NCI-H1436 treated with DMSO at 0.1 percent for 48 hours (cell line): Measurements from ENCODE around the gene RALGPS1.

Source experiments
- DNase-seq: peaks from one replicate; lab custom pipeline; 2025; lab: John Stamatoyannopoulos, UW

The RALGPS1 gene

DNA sequence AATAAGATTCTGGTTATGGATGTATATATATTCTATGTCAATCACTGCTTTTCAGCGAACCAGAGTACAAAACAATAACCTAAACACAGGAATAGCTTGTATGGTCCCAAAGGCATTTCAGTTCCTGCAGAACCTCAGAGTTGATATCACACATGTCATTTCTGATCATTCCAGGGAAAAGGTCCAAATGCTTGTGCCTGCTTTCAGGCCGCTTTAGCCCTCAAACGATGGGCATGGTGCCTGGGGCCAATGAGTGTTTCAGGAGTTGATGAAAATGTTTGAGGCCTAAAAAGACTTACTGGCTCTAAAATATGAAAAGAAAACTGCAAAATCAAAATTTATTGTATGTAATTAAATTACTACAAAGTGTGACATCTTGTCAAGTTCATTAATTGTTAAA lies 185.1 kb downstream of the RALGPS1 start:
- DNase-seq, result no peak

DNA sequence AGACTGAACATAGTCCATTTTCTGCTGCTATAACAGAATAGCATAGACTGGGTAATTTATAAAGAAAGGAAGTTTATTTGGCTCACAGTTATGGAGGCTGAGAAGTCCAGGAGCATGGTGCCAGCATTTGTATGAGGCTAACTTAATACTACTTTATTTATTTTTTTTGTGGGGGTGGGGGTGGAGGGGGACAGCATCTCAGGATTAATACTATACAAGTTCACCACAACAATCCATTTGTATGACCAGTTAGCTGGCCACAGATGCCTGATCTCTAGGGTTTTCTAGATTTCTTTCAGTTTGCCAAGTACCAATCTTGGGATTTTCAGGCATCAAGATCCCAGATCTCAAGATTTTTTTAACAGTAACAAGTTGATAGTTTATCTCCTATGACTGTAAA lies 187.6 kb downstream of the RALGPS1 start:
- DNase-seq, result no peak

DNA sequence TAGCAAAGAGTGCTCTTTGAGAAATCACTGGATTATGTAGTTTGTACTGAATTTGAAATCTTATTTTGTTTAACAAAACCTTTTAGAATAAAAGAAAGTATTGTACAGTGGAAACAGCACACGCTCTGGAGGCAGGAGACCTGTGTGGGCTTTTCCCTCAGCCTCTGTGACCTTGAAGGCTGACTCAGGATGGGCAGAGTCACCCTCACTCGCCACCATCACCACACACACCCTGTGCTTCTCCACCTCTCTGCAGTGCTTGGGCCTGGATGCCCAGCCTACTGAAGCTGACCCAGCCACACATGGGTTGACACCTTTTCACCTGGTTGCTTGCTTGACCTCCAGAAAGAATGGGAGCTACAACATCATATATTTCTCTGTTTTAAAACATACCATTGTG lies 188.2 kb downstream of the RALGPS1 start:
- DNase-seq, result no peak

DNA sequence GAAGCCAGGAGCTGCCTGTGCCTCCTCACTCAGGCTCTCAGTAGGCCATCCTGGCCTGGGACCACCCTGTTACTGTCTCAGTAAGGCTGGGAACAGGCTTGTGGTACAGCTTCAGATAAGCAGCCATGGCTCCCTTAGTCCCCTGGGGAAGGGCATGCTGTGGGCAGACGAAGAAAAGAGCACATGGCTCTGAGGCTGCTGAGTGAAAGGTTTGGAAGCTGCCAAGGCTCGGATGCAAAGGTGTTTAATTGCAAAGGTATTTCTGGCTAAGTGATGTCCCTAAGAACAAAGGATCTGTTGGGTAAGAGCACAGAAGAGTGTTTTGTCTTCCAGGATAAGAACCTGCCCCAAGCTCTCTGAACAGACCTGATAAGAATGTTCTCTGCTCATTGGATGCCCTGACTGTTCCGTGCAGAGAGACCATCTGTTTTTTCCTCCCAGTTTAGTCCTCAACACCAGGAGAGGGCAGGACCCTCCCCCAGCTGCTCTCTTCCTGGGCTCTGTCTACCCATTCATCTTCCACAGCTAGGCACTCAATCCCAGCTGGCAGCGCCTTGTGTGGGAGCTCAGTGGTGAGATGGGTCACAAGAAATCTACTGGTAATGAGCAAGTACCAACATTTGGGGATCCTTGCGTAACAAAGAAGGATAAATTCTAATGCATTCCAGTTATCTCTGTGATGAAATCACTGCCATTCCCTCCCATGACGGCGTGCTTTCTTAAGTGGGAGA lies 190.2 kb downstream of the RALGPS1 start:
- no peak for DNase-seq

DNA sequence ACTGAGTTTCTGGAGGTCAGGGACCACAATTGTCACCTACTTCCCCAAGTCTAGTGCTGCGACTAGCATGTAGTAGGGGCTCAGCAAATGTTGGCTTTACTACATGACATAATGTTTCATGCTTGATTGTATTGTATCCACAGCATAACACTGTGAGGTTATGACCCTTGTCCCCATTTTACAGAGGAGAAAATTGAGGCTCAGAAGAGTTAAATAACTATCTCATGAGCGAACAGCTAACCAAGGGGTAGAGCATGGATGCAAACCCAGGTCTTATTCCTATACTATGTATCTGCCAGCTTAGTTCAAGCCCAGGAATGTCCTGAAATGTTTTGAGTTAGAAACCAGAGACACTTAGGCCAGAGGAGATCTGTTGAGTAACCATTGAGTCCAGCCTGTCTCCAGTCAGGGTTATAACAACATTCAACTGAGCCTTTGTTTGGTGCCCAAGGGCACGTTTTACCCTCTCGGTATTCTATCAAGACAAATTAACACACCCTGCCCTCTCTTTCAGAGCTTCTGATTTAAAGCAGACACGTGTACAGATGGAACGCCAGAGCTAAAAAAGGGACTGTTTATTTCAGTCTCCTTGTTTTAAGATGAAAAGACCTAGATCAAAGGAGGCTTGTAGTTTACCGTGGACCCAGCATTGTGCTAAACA lies 191.4 kb downstream of the RALGPS1 start:
- no peak for DNase-seq

DNA sequence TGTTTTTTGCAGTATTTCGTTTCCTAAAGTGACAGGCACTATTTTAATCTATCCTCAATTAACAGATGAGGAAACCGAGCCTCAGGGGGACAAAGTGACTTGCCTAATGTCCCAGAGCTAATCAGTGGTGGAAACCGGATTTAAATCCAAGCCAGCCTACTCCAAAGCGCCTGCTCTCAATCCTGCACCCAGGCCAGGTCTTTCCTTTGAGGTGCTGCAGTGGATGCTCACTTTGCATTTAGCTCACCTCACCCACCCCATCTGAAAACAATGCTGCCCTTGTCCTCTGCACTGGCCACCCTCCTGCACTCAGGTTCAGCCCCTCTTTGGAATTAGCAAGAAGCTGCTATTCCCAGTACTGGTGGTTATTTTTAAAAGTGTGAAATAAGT lies 191.9 kb downstream of the RALGPS1 start:
- no peak for DNase-seq

DNA sequence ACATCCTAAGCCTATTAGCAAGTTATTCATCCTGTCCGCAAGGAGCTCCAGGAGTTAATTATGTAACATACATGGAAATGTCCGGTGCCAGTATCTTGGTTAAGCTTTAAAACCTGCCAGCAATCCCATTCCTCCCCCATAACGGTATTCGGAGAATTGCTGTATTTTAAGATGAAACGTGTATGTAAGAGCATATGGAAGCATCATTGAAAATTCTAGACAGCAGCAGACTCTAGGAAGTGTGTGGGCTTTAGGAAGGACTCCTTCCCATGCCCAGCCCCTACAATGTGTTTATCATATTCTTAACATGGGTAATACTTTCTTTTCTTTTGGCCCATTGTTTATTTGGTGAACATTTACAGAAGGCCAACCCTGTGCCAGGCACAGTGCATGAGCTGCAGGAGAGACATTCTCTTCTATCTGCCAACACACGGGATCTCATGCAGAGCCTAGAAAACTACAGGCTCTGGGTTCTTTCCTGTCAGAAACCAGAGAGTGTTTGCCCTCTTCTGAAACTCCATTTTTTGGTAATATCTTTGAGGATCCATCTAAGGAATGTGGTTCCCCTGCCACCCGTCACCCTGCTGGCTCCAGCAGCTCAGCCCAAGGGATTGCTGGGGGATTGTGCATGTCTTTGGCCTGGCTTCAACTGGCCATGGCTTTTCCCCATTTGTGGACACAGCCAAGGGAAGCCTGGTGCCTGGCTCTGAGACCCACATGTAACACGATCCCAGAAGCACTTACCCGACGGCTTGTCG lies 192.8 kb downstream of the RALGPS1 start:
- no peak for DNase-seq

DNA sequence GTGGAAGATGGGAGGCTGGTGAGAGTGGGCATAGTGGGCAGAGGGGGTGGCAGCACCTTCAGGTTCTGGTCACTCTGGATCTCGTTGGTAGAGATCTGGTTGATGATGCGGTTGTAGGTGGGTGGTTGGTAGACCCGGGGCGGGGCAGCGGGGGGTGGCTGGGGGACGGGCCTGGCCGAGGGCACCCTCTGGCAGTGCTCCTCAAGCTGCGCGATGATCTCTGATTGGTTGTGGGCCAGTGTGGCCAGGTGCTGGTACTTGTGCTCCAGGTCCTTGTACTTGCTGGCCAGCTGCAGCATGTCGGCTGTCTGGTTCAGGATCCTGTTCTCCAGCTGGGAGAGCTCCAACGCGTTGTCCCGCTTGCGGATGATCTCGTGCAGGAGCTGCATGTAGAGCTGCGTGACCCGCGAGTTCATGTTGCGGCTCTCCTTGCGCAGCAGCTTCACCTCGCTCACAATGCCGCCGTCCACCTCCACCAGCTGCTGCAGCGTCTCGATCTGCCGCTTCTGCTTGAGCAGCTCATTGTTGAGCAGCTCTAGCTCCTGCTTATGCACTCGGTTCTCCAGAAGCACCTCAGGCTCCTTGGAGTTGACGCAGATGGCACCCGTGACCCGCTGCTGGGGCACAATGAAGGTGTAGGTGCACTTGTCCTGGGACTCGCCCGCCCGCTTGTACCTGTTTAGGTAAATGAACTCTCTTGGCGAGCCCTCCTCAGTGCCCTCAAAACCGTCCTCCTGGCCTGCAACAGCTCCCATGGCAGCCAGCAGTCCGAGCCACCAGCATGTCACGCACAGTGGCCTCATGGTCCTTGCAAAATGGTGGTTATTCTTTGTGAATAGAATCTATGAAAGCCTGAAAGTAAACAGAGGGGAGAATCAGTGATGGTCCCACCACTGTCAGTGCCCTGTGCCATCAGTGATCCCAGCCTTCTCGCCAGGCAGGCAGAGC lies 193.6 kb downstream of the RALGPS1 start:
- DNase-seq, result no peak

DNA sequence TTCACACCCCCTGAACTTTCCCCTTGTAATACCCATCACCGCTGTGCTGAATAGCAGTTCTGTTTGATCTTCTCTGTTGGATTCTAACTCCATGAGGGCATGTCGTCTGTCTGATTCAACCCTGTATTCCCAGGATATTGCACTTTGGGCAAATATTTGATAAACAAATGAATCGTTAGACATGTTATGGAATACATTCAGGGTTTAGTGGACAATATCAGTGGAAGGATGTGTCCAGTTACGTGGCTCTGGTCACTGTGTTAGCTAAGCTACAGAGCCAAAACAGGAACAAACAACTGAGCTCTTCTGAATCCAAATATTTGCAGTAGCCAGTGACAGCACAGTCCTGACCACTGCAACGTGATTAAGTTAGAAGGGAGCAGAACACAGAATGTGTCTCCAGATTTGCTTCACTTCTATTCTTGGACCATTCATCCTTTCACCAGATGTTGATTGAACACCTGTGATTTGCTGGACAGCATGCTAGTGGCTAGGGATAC lies 194.7 kb downstream of the RALGPS1 start:
- no peak for DNase-seq

DNA sequence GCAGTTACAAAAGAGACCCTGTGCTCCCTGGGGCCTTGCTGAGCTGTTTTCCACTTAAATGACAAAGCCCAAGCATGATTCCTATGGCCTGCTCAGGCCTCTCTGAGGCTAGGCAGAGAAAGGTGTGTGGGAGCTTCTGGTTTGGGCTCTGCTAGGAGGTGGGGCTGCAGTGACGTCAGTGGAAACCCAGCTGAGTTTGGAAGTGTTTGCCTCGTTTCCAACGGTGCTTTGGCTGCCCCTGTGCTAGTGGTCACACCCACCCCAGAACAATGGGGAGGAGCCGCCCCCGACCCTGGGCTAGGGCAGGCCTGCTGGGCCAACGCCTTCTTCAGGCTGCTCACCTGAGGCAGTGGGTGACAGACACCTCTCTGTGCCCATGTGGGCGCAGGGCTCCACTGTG lies 197.5 kb downstream of the RALGPS1 start:
- DNase-seq, result no peak

DNA sequence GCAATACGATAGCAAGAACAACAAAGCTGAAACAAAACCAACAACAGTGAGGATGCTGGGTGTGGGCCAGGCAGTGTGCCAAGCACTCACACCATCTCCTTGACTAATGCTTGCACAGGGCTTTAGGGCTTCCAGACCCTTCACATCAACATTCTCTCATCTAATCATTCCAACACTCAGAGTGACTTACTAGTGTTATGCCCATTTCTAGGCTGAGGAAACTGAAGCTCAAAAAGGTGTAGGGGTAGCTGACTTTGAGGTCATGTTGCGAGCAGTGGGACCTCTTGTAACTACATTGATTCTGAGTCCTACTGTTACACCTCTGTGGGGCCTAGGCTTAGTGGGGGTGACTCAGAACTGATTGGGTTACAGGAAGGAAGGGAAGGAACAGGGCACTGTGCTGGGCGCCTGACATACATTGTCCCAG lies 198.2 kb downstream of the RALGPS1 start:
- DNase-seq, result no peak

DNA sequence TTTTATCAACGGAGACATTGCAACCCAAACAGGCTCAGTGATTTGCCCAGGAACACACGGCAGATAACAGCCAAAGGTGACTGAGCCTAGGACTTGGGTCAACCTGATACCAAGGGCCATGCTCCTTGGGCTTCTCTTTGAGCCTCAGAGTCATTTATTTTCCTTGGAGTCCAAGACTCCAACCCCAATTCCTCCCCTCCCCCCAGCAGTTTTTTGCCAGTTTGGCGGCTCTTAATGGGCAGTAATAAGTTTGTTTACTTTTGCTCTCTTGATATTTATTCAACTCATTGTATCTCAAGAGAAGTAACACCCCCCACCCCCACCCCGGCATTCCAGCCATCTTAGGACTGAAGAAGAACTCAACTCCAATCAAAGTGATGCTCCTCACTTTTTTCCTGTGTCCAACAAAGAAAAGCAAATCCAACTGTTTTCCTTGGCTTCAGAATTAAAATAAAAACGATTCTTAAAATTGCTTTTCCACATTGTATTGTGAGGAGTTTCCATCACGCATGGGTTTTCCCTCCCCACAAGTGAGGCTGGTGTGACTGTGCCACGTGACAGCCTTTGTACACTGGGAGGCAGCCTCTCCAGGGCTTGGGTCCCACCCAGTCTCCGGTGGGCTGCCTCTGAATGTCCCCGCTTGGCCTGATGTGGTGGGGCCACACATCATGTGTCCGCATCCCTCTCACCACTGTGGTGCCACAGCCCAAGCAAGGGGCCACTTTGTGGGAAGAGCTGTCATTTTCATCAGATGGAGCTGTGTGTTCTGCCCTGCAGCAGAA lies 198.8 kb downstream of the RALGPS1 start:
- no peak for DNase-seq

DNA sequence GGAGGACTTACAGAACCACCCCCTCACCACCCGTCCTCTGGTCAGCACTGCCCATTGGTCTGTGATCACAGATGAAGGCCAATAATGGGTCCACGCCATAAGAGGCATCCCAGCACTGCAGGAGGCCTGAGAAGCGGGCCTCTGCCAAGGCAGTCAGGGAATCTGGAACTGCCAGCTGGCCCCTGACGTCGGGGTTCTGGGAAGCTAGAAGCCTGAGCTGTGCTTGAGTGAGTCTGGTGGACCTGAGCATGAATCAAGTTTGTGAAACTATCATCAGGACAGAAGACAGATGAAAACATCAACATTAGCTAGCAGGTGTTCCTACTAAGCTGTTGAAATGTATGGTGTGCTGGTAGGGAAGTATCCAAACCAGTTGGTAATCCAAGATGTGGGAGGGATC lies 200.0 kb downstream of the RALGPS1 start:
- DNase-seq, result no peak

DNA sequence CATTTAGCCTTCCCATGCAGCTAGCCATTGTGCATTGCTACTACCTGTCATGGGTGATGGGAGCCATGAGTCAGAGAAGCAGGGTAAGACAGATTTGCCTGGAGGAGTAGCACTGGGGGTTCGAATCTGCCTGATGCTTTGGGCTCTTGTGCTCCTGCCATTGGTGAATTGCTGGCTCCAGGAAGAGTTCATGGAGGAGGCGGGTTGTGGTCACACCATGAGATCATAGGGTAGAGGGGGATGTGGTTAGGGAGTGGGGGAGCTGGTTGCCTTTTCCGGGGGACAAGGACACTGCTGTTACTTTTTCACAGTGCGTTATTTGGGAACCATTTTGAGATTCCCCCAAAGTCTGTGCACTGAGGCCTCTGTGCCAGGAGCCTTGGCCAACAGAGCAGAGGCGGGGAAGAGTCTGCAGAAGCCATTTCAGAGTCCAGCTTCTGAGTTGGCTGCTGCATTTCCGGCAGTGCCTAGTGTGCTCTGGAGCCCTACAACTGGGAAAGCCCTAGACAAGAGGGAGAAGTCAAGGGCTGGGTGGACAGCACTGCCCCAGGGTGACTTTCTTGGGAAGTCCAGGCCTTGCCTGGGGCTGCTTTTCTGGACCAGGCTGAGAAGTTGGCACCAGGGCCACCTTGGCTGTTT lies 201.6 kb downstream of the RALGPS1 start:
- DNase-seq, result no peak

DNA sequence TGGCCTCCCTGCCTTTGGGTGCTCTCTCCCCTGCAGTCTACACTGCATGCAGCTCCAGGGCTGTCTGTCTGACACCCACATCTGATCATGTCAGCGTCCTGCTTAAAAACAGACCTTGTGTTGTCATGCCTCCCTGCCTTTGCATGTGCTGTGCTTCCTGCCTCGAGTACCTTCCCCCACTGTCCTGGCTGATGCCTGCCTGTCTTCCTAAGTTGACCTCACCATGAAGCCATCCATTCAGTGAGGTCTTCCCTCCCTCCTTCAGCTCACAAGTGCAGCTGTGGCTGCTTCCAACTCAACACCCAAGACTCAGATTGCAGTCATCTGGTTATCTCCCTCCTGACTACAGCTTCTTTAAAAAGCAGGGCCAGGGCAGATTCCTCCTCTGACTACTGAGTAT lies 202.4 kb downstream of the RALGPS1 start:
- no peak for DNase-seq

DNA sequence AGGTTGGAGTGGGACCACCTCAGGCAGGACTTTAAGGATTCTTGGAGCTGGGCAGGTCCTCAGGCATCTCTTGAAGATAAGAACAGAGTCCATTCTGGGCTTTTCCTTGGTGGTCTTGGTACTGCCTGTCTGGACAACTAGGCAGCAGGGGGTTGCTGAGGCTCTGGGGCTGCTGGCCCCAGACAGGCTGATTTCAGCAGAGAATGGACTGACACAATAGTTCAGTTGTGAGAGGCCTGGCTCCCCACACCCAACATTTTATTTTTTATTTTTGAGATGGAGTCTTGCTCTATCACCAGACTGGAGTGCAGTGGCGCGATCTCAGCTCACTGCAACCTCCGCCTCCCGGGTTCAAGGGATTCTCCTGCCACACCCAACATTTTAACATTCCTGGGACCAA lies 203.2 kb downstream of the RALGPS1 start:
- no peak for DNase-seq

DNA sequence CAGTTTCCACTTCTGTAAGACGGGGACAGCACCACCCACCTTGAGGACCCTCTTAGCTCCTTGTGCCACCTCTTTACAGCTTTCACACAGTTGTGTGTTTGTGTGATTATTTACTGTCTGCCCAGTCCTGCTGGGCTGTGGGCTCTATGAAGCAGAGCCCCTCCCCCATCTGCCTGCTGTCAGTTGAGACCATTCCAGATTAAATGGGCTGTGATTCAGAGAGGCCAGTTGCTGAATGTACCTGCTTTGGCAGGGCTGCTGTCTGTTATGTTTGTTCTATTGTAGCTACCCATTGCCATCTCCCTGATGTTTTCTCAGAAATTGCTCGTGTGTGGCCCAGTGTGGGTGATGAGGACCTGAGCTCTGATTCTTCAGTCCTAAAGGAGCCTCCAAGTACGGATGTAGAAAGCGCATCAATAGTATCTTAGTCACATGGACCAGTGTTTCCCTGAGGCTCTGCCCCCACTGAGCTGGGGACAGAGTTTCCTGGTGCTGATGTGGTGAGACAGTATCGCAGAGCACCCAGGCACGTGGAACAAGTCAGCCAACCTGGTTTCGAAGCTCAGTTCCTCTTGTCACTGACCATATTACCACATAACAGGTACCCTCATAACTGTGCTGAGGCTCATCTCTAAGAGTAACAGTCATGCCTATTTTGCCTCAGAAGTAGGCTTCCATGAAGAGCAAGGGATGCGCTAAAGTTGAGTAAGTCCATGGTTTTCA lies 204.2 kb downstream of the RALGPS1 start:
- DNase-seq, result no peak

DNA sequence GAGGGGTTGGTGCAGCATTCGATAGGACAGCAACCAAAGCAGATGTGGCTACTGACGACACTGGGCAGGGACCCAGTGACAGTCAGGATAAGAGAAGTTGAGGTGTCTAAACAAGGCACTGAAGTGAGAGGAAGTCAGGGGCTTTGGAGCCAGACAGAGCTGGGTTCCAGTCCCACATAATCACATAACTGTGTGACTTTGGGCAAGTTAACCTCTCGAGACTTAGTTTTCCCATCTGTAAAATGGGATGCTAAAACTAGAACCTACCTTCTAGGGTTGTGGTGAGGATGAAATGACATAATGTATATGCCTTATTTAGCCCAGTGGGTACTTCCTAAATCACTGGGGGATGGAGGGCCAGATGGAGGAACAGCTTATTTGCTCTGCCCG lies 204.7 kb downstream of the RALGPS1 start:
- no peak for DNase-seq

DNA sequence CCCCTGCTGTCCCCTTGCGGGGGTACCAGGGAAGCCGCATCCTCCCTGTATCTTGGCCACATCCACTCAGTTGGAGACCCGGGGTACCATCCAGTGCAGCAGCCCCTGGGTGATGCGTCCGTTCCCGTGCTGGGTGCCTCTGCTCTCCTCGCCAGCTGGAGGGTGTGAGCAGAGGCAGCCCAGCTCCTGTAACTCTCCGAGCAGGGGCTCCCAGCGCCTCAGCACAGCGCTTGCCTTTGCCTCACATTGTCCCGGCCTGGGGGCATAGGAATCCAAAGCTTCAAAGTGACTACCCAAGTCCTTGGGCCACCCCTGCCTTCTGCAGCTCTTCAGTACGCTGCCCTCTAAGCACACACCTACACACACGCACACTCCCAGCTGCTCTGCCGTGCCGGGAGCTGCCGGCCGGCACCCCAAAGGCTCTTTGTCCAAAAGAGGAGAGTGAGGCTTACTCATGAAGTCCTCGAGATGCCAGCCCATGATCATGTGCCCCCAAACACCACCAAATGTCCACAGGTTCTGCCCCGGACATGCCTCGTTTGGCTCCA lies 207.1 kb downstream of the RALGPS1 start:
- no peak for DNase-seq
